ENCODE results near the gene KCTD16. TPM values are rescaled to one million over a fixed set of nuclear protein-coding genes. Genes with fewer than 3 reads are reported as not detected.

Gene KCTD16
- total RNA-seq, 1 experiment from 2014 or later: 0.64 TPM

GRCh38 chr5:144315026-144315425, 144.4 kb downstream of the KCTD16 start (continued):
- no peak for TF ChIP-seq ZNF274 (IDR thresholded peaks at IDR 0.05; ENCODE audit: low read depth, low read length)
- no peak for TF ChIP-seq ZBTB33 (IDR thresholded peaks at IDR 0.05; ENCODE audit: extremely low read depth, insufficient replicate concordance, low read length)
- no peak for TF ChIP-seq ATF3 (IDR thresholded peaks at IDR 0.05)
- no peak for TF ChIP-seq EGR1 (IDR thresholded peaks at IDR 0.05; ENCODE audit: low read depth)
- no peak for TF ChIP-seq EZH2 (IDR thresholded peaks at IDR 0.05)
- TF ChIP-seq POLR2AphosphoS5 (IDR thresholded peaks at IDR 0.05; ENCODE audit: low read depth, low read length): no peak
- no peak for TF ChIP-seq RAD21 (IDR thresholded peaks at IDR 0.05; ENCODE audit: low read depth)
- TF ChIP-seq JUND (IDR thresholded peaks at IDR 0.05): no peak
- no peak for TF ChIP-seq TCF7L2 (IDR thresholded peaks at IDR 0.05; ENCODE audit: borderline replicate concordance, extremely low read depth, insufficient read depth, insufficient read length)

DNA sequence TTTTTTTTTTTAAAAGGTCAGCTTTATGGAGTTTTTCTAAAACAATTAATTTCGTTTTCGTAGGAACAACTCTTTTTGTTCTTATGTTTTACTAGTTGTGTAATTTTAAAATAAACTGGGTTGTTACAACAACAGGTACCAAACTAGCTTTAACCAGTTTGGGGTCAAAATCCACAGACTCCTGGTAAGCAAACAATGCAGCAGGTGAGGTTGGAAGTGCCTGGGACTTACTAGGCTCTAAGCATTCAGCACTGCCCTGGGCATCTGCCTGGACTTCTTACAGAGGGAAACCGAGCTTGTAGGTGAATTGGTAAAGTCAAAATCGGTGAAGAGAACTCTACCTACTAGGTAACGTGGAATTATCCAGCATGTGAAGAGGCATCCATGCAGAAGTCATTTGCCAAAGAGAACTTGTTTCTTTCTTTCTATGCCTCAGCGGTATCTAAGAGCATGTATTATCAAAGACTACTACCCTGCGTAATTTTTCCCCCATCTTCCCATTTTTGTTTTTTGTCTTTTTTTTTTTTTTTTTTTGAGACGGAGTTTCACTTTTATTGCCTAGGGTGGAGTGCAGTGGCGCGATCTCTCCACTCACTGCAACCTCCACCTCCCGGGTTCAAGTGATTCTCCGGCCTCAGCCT, 145.4 kb downstream of the KCTD16 start:
- Histone ChIP-seq H3K4me1 (ENCODE audit: control insufficient read depth in 1 of 2, insufficient read depth in 2 of 2, low read length in 2 of 2) (no peaks in the 10 kb centered on the region), H3K36me3 (ENCODE audit: control insufficient read depth in 1 of 2, insufficient read depth in 2 of 2, low read length in 2 of 2) (no peaks in the 10 kb centered on the region), H3K27me3 (ENCODE audit: insufficient read depth, low read length) (peaks cover 24% of the 10 kb centered on the region), H3K79me2 (ENCODE audit: insufficient read depth, low read length) (no peaks in the 10 kb centered on the region), H3K9me2 (ENCODE audit: insufficient read depth) (no peaks in the 10 kb centered on the region), H3K4me2 (ENCODE audit: low read length) (no peak overlapping the region), H4K20me1 (ENCODE audit: insufficient read depth) (no peaks in the 10 kb centered on the region), H3K27ac (ENCODE audit: low read depth, low read length) (no peak overlapping the region), H3K4me3 (replicated peaks in 1 of 2; ENCODE audit: low read depth in 1 of 2, low read length in 2 of 2) (no peak overlapping the region), H3K9me3 (ENCODE audit: control insufficient read depth in 1 of 2, insufficient read depth in 1 of 2, low read depth in 1 of 2, low read length in 2 of 2) (no peaks in the 10 kb centered on the region), H3K9ac (ENCODE audit: low read length) (no peak overlapping the region), H2AFZ (ENCODE audit: low read depth, low read length, poor library complexity, severe bottlenecking) (no peak overlapping the region)
- CTCF ChIA-PET: no interaction called here
- DNase-seq (ENCODE audit: low read depth, low spot score) (no peak), ATAC-seq (no peak)
- TF ChIP-seq POLR2AphosphoS5 (IDR thresholded peaks at IDR 0.05; ENCODE audit: low read depth, low read length): no peak
- no peak for TF ChIP-seq ATF3 (IDR thresholded peaks at IDR 0.05)
- no peak for TF ChIP-seq EZH2phosphoT487 (IDR thresholded peaks at IDR 0.05; ENCODE audit: borderline replicate concordance)
- no peak for TF ChIP-seq SIN3A (IDR thresholded peaks at IDR 0.05; ENCODE audit: low read depth)
- no peak for TF ChIP-seq EGR1 (IDR thresholded peaks at IDR 0.05; ENCODE audit: low read depth)
- TF ChIP-seq, protein P1, sequence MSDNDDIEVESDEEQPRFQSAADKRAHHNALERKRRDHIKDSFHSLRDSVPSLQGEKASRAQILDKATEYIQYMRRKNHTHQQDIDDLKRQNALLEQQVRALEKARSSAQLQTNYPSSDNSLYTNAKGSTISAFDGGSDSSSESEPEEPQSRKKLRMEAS (IDR thresholded peaks at IDR 0.05): no peak
- TF ChIP-seq ZFX (IDR thresholded peaks at IDR 0.05): no peak
- RAD21 ChIA-PET (ENCODE audit: low non-redundant PET in 1 of 2, low total read pairs in 2 of 2, uncharacterized antibody in 2 of 2, unreplicated experiment in 2 of 2): no interaction called here
- POLR2A ChIA-PET: no interaction called here
- BruUV-seq (replicated peaks): no TSS peak
- intact Hi-C loops (cut with micrococcal nuclease): no loop called here

Measured in HCT116 (cell line).